Camera-type eye (tissue), 1 donor: ENCODE measurements around the gene ADGRL2. TPM values are rescaled to one million over a fixed set of nuclear protein-coding genes. Genes with fewer than 3 reads are reported as not detected.

ENCODE experiments used
- total RNA-seq: library from RNA; depleted of rRNA; stranded (reverse); fragments of >200 nt; gene quantifications from one replicate; pipeline ENCODE4 v1.2.3, GENCODE V29; 2014

The ADGRL2 gene
- total RNA-seq: 280 TPM

GRCh38 chr1:81800695-81801650 is at the start of gene ADGRL2:
TSS of gene ADGRL2 (plus strand) at chr1:81800934. CDS start at chr1:81836985, 36,051 bp downstream.

